ENCODE measurements around the gene RBM20. TPM values are rescaled to one million over a fixed set of nuclear protein-coding genes. Genes with fewer than 3 reads are reported as not detected.

The RBM20 gene
- total and polyA plus RNA-seq, 2 experiments from 2014 or later = 0.05 to 0.17 TPM

DNA sequence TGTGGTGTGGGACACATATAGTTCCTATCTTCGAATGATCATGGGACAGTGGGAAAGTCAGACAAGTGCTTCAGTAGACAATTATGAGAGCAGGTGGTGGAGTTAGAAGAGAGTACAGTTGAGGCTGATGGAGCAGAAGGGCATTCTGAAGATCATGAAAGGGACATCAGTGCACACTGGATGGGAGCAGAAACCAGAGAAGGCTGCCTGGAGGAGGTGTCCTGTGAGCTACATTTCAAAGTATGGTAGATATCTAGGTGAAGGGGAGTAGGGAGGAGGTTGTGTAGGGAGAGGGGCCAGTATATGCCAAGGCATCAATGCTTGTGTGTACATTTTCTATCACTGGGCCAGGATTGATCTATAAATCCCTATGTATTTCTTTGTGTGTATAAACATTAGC lies 127.3 kb downstream of the RBM20 start (continued):
- TF ChIP-seq ZNF462 (CRISPR knock-in tag; IDR thresholded peaks at IDR 0.05) = no peak
- TF ChIP-seq ZNF114 (CRISPR knock-in tag; IDR thresholded peaks at IDR 0.05) = no peak
- TF ChIP-seq EZH2 (IDR thresholded peaks at IDR 0.05; ENCODE audit: low read depth, unreplicated experiment) = no peak
- no peak for TF ChIP-seq POLR2AphosphoS5 (IDR thresholded peaks at IDR 0.05; ENCODE audit: low read depth)
- TF ChIP-seq, protein P1, sequence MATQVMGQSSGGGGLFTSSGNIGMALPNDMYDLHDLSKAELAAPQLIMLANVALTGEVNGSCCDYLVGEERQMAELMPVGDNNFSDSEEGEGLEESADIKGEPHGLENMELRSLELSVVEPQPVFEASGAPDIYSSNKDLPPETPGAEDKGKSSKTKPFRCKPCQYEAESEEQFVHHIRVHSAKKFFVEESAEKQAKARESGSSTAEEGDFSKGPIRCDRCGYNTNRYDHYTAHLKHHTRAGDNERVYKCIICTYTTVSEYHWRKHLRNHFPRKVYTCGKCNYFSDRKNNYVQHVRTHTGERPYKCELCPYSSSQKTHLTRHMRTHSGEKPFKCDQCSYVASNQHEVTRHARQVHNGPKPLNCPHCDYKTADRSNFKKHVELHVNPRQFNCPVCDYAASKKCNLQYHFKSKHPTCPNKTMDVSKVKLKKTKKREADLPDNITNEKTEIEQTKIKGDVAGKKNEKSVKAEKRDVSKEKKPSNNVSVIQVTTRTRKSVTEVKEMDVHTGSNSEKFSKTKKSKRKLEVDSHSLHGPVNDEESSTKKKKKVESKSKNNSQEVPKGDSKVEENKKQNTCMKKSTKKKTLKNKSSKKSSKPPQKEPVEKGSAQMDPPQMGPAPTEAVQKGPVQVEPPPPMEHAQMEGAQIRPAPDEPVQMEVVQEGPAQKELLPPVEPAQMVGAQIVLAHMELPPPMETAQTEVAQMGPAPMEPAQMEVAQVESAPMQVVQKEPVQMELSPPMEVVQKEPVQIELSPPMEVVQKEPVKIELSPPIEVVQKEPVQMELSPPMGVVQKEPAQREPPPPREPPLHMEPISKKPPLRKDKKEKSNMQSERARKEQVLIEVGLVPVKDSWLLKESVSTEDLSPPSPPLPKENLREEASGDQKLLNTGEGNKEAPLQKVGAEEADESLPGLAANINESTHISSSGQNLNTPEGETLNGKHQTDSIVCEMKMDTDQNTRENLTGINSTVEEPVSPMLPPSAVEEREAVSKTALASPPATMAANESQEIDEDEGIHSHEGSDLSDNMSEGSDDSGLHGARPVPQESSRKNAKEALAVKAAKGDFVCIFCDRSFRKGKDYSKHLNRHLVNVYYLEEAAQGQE (IDR thresholded peaks at IDR 0.05; ENCODE audit: unreplicated experiment) = no peak

GRCh38 chr10:110771991-110772390 lies 127.9 kb downstream of the RBM20 start:
- Mint-ChIP-seq H3K36me3 (ENCODE audit: low read depth) (peaks cover 5% of the 10 kb centered on the region; the same call in 2 of the 3 replicates), H3K4me3 (no peak overlapping the region), H3K27me3 (ENCODE audit: insufficient read depth, low read depth, poor library complexity) (peaks cover 4% of the 10 kb centered on the region), H3K27ac (no peak overlapping the region), H3K4me1 (0 out of 3 replicates have a peak, but pooled peaks cover 2% of the 10 kb centered on the region), H3K9me3 (peaks cover 9% of the 10 kb centered on the region; the same call in 2 of the 3 replicates)
- Histone ChIP-seq H4K20me1 (replicated peaks; ENCODE audit: insufficient read depth) (no peaks in the 10 kb centered on the region), H3F3A (replicated peaks; ENCODE audit: low read depth) (no peaks in the 10 kb centered on the region), H3K36me3 (ENCODE audit: insufficient read depth) (no peaks in the 10 kb centered on the region), H2AFZ (no peak overlapping the region), H3K27ac (ENCODE audit: low read depth) (no peak overlapping the region), H3K79me2 (replicated peaks; ENCODE audit: insufficient read depth) (no peaks in the 10 kb centered on the region), H3K4me2 (no peak overlapping the region), H3K4me3 (no peak overlapping the region), H3K9me2 (ENCODE audit: insufficient read depth) (0 out of 2 replicates have a peak, but pooled peaks cover 5% of the 10 kb centered on the region), H3K4me1 (ENCODE audit: insufficient read depth) (no peaks in the 10 kb centered on the region), H3K27me3 (ENCODE audit: insufficient read depth) (no peaks in the 10 kb centered on the region)
- ATAC-seq (no peak), DNase-seq (ENCODE audit: low spot score) (no peak)
- no peak for TF ChIP-seq CREB1 (CRISPR knock-in tag; IDR thresholded peaks at IDR 0.05; ENCODE audit: low read depth)
- TF ChIP-seq EZH2 (IDR thresholded peaks at IDR 0.05; ENCODE audit: low read depth, unreplicated experiment) = no peak
- TF ChIP-seq POLR2AphosphoS5 (IDR thresholded peaks at IDR 0.05; ENCODE audit: low read depth) = no peak
- no peak for TF ChIP-seq ZNF114 (CRISPR knock-in tag; IDR thresholded peaks at IDR 0.05)

Data from GM23338 (cell line).